HCT116 (cell line): ENCODE results near the gene NDC1. TPM values are rescaled to one million over a fixed set of nuclear protein-coding genes. Genes with fewer than 3 reads are reported as not detected.

Source experiments
- ATAC-seq: fragments of 200-7000 bp; cut with Tn5 transposase; 2 replicates; pipeline ENCODE4 v1.9.1; 2020; ENCODE audit warnings: mild to moderate bottlenecking, moderate library complexity
- BruUV-seq: library from RNA; stranded (reverse); fragments of 400-500 nt; replicated peaks from 2 replicates; lab custom pipeline; 2021; lab: Mats Ljungman, UMichigan
- CTCF ChIA-PET: fragments of 300-600 bp; sonication (Branson Sonifier 250); formaldehyde crosslinking; loops from one replicate; lab custom pipeline; 2021; ENCODE audit warnings: antibody characterized with exemption; lab: Charles Lee
- POLR2A ChIA-PET: fragments of 300-600, 350-600 bp; sonication (Branson Sonifier 250); formaldehyde crosslinking; loops from one replicate; lab custom pipeline; 2021; ENCODE audit warnings: antibody characterized with exemption; lab: Charles Lee
- RAD21 ChIA-PET, 2 experiments: fragments of 300-600 bp; sonication (Branson Sonifier 250); formaldehyde crosslinking; loops; one replicate each; lab custom pipeline; 2023; ENCODE audit warnings: low total read pairs in 2 of 2; ENCODE audit not compliant: uncharacterized antibody in 2 of 2, unreplicated experiment in 2 of 2, low non-redundant PET in 1 of 2; lab: Charles Lee
- DNase-seq: peaks from one replicate; pipeline ENCODE4 v3.0.0-alpha.2; 2010; ENCODE audit warnings: low read depth, low spot score
- H2AFZ ChIP-seq: fragments of 200-600 bp; shearing (Covaris generic), sonication (generic); 2 replicates; pipeline ENCODE4 v1.6.1; 2017; ENCODE audit warnings: low read depth, mixed run types, mixed read lengths, antibody characterized with exemption, low read length; ENCODE audit not compliant: poor library complexity, severe bottlenecking
- H3K27ac ChIP-seq: 2 replicates; pipeline ENCODE4 v1.5.1; 2012; ENCODE audit warnings: low read depth, low read length
- H3K27me3 ChIP-seq: fragments of 200-600 bp; sonication (generic); 2 replicates; pipeline ENCODE4 v1.6.1; 2016; ENCODE audit warnings: mixed run types, low read length, mixed read lengths; ENCODE audit not compliant: insufficient read depth
- H3K36me3 ChIP-seq, 2 experiments: fragments of 200-500 bp in 1 of 2; fragments of 200-600 bp in 1 of 2; sonication (Bioruptor generic) in 1 of 2; sonication (generic) in 1 of 2; 2 replicates each; pipeline versions ENCODE4 v1.5.1 to v1.6.1; 2014 to 2016; ENCODE audit warnings: low read length in 2 of 2, inconsistent platforms in 1 of 2, mixed read lengths in 1 of 2, mixed run types in 1 of 2; ENCODE audit not compliant: insufficient read depth in 2 of 2, control insufficient read depth in 1 of 2
- H3K4me1 ChIP-seq, 2 experiments: fragments of 200-600 bp in 1 of 2; sonication (generic) in 1 of 2; 2 replicates each; pipeline versions ENCODE4 v1.5.1 to v1.6.1; 2012 to 2017; ENCODE audit warnings: low read length in 2 of 2, inconsistent platforms in 1 of 2, mild to moderate bottlenecking in 1 of 2, mixed read lengths in 1 of 2, mixed run types in 1 of 2, moderate library complexity in 1 of 2; ENCODE audit not compliant: insufficient read depth in 2 of 2, control insufficient read depth in 1 of 2
- H3K4me2 ChIP-seq: fragments of 200-600 bp; sonication (generic); 2 replicates; pipeline ENCODE4 v1.6.1; 2017; ENCODE audit warnings: mixed run types, low read length, mixed read lengths
- H3K4me3 ChIP-seq, 2 experiments: fragments of 200-600 bp in 1 of 2; sonication (generic) in 1 of 2; replicated peaks in 1 of 2; 2 replicates each; pipeline ENCODE4 v1.5.1; 2011 to 2016; ENCODE audit warnings: low read length in 2 of 2, control low read depth in 1 of 2, low read depth in 1 of 2, mild to moderate bottlenecking in 1 of 2, mixed read lengths in 1 of 2, mixed run types in 1 of 2
- H3K79me2 ChIP-seq: fragments of 200-600 bp; sonication (generic); 2 replicates; pipeline ENCODE4 v1.6.1; 2017; ENCODE audit warnings: mild to moderate bottlenecking, mixed run types, low read length, moderate library complexity, mixed read lengths; ENCODE audit not compliant: insufficient read depth
- H3K9ac ChIP-seq: fragments of 200-600 bp; sonication (generic); 2 replicates; pipeline ENCODE4 v1.6.1; 2016; ENCODE audit warnings: low read length, mixed read lengths
- H3K9me2 ChIP-seq: fragments of 200-600 bp; sonication (generic), shearing (Covaris generic); 2 replicates; pipeline ENCODE4 v1.6.1; 2017; ENCODE audit warnings: mixed run types, mild to moderate bottlenecking, moderate library complexity; ENCODE audit not compliant: insufficient read depth
- H3K9me3 ChIP-seq, 2 experiments: fragments of 200-500 bp in 1 of 2; fragments of 200-600 bp in 1 of 2; sonication (Bioruptor generic) in 1 of 2; sonication (generic) in 1 of 2; 2 replicates each; pipeline ENCODE4 v1.6.1; 2014 to 2017; ENCODE audit warnings: low read length in 2 of 2, mixed read lengths in 2 of 2, inconsistent platforms in 1 of 2, low read depth in 1 of 2, mild to moderate bottlenecking in 1 of 2, mixed run types in 1 of 2, moderate library complexity in 1 of 2; ENCODE audit not compliant: control insufficient read depth in 1 of 2, insufficient read depth in 1 of 2
- H4K20me1 ChIP-seq: fragments of 200-600 bp; sonication (generic), shearing (Covaris generic); 2 replicates; pipeline ENCODE4 v1.6.1; 2017; ENCODE audit warnings: mixed run types, mild to moderate bottlenecking, moderate library complexity; ENCODE audit not compliant: insufficient read depth
- CTCF ChIP-seq, 3 experiments: fragments of 200-600 bp in 1 of 3; sonication (generic) in 1 of 3; IDR thresholded peaks in 2 of 3; conservative IDR thresholded peaks in 1 of 3; 2 replicates each; pipeline ENCODE4 v1.5.1; 2012 to 2017; ENCODE audit warnings: low read depth in 2 of 3, low read length in 2 of 3, antibody characterized with exemption in 1 of 3, borderline replicate concordance in 1 of 3, control low read depth in 1 of 3, mild to moderate bottlenecking in 1 of 3, mixed read lengths in 1 of 3, mixed run types in 1 of 3, moderate library complexity in 1 of 3; ENCODE audit not compliant: insufficient read depth in 1 of 3
- ELF1 ChIP-seq: IDR thresholded peaks from 2 replicates; pipeline ENCODE4 v1.6.1; 2012; ENCODE audit warnings: low read depth, borderline replicate concordance
- EZH2 ChIP-seq: fragments of 200-600 bp; sonication (generic); IDR thresholded peaks from 2 replicates; pipeline ENCODE4 v1.6.1; 2017; ENCODE audit warnings: antibody characterized with exemption, mixed run types
- JUND ChIP-seq: IDR thresholded peaks from 2 replicates; pipeline ENCODE4 v1.6.1; 2012
- MAX ChIP-seq: IDR thresholded peaks from 2 replicates; pipeline ENCODE4 v1.6.1; 2012
- POLR2AphosphoS5 ChIP-seq: IDR thresholded peaks from 2 replicates; pipeline ENCODE4 v1.6.1; 2011; ENCODE audit warnings: mild to moderate bottlenecking, low read depth, low read length, moderate library complexity
- SIN3A ChIP-seq: IDR thresholded peaks from 2 replicates; pipeline ENCODE4 v1.6.1; 2012; ENCODE audit warnings: low read depth
- SP1 ChIP-seq: IDR thresholded peaks from 2 replicates; pipeline ENCODE4 v1.6.1; 2012; ENCODE audit warnings: low read depth
- TCF7L2 ChIP-seq: IDR thresholded peaks from 2 replicates; pipeline ENCODE4 v1.7.0; 2011; ENCODE audit warnings: borderline replicate concordance, inconsistent platforms; ENCODE audit not compliant: insufficient read depth, insufficient read length; ENCODE audit errors: extremely low read depth
- YY1 ChIP-seq: IDR thresholded peaks from 2 replicates; pipeline ENCODE4 v1.6.1; 2011; ENCODE audit warnings: low read length, low read depth, moderate library complexity, mild to moderate bottlenecking; ENCODE audit not compliant: insufficient replicate concordance; ENCODE audit errors: extremely low read depth
- intact Hi-C: fragments of 100-400 bp; cut with micrococcal nuclease; formaldehyde crosslinking; loops from 2 replicates; pipeline ENCODE4 v1.10.0; 2022
- total RNA-seq: library from RNA; stranded (reverse); gene quantifications from one replicate; pipeline ENCODE4 v1.2.1, GENCODE V29; 2021; ENCODE audit not compliant: unreplicated experiment

Gene NDC1
- total RNA-seq, 1 experiment from 2014 or later, result 54.7 TPM

GRCh38 chr1:53850082-53850673, 12.1 kb upstream of the NDC1 start:
- DNase-seq (no peak), ATAC-seq (no peak)
- Histone ChIP-seq H3K9ac (no peak overlapping the region), H3K4me2 (no peak overlapping the region), H2AFZ (no peak overlapping the region), H3K79me2 (no peaks in the 10 kb centered on the region), H3K9me2 (no peaks in the 10 kb centered on the region), H3K9me3 (no peaks in the 10 kb centered on the region), H3K4me3 (no peak overlapping the region), H3K4me1 (no peaks in the 10 kb centered on the region), H3K27ac (no peak overlapping the region), H4K20me1 (no peaks in the 10 kb centered on the region), H3K36me3 (no peaks in the 10 kb centered on the region; a peak in 1 of 4 replicates), H3K27me3 (no peaks in the 10 kb centered on the region)
- intact Hi-C loops, result loop anchor here (10.0 kb wide), 1 partner anchor 635 kb away; no protein-coding TSS in a partner anchor
- no peak for TF ChIP-seq EZH2
- no peak for TF ChIP-seq MAX
- TF ChIP-seq SP1, result no peak
- no peak for TF ChIP-seq TCF7L2
- TF ChIP-seq ELF1, result no peak
- TF ChIP-seq JUND, result no peak
- TF ChIP-seq YY1, result no peak
- no peak for TF ChIP-seq CTCF (IDR thresholded peaks at IDR 0.05 in 2 of 3, conservative IDR thresholded peaks at IDR 0.05 in 1 of 3; ENCODE audit: borderline replicate concordance in 1 of 3, insufficient read depth in 1 of 3, low read depth in 2 of 3, low read length in 2 of 3)
- no peak for TF ChIP-seq SIN3A
- no peak for TF ChIP-seq POLR2AphosphoS5
- POLR2A ChIA-PET, result no interaction called here
- RAD21 ChIA-PET, result no interaction called here
- no TSS peak for BruUV-seq
- CTCF ChIA-PET, result interaction anchor here (1.5 kb wide), 1 partner anchor 10 kb away, joined by 6 read pairs; no protein-coding TSS in a partner anchor
